Measurements from ENCODE around the gene FAAP20.

FAAP20 gene

DNA sequence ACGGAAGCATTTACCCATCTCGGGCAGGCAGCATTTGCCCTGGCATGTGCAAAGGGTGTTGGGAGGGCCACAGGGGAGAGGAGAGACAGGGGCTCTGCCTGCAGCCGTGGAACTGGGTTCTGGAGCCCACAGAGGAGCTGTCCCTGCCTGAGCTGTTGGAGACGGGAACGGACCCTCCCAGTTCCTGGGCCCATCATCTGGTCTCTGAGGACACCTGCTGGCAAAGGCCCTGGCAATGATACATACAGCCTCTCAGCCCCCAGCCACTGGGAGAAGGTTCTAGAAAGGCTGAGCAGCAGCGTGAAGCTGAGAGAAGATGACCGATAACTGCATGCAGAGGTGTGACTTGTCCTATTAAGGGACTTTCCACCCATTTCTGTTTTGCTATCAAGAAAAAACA lies 31.4 kb downstream of the FAAP20 start:
- no peak overlapping the region for H3K4me3 ChIP-seq (ENCODE audit: low read depth, low read length)
- TF ChIP-seq, protein P1, sequence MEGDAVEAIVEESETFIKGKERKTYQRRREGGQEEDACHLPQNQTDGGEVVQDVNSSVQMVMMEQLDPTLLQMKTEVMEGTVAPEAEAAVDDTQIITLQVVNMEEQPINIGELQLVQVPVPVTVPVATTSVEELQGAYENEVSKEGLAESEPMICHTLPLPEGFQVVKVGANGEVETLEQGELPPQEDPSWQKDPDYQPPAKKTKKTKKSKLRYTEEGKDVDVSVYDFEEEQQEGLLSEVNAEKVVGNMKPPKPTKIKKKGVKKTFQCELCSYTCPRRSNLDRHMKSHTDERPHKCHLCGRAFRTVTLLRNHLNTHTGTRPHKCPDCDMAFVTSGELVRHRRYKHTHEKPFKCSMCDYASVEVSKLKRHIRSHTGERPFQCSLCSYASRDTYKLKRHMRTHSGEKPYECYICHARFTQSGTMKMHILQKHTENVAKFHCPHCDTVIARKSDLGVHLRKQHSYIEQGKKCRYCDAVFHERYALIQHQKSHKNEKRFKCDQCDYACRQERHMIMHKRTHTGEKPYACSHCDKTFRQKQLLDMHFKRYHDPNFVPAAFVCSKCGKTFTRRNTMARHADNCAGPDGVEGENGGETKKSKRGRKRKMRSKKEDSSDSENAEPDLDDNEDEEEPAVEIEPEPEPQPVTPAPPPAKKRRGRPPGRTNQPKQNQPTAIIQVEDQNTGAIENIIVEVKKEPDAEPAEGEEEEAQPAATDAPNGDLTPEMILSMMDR (IDR thresholded peaks at IDR 0.05; ENCODE audit: low read depth, low read length, missing control alignments): no peak
- no peak for DNase-seq (ENCODE audit: low read depth)

DNA sequence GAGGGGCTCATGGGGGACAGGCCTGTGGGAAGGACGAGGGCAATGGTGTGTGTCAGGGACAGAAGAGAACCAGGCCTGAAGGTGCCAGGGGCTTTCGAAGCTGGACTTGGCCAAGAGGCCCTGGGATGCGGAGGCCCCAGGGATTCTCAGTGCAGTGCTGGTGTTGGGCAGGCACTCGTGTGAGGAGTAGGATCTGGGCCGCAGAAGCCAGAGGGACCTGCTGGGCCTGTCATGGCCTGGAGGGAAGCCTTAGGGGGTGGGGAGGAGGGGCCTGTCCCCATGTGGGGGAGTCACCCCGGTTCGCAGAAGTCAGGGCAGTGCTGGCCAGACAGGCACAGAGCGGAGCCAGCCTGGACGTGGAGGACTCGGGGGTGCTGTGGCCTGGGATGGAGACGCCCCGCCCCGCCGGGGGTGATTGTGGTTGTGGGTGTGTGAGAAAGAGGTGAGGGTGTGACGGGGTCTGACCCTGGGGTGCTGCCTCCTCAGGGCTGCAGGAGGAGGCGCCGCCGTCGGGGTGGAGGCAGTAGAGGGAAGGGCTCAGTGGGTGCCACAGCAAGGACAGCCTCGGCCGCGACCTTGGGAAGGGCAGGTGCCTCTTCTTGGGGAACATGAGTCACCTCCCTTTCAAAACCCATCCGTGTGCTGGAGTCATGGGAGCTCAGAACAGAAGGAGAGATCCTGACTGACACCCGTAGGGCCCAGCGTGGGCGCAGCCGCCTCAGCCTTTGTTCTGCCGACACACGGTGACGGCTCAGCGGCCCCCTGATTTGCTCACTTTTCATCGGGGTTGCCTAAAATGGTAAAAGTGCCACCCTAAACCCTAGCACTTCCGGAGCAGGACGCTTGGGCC lies 33.9 kb downstream of the FAAP20 start:
- DNase-seq (ENCODE audit: low read depth): no peak
- H3K4me3 ChIP-seq (ENCODE audit: low read depth, low read length): no peak overlapping the region
- TF ChIP-seq, protein P1 (IDR thresholded peaks at IDR 0.05; ENCODE audit: low read depth, low read length, missing control alignments): no peak

DNA sequence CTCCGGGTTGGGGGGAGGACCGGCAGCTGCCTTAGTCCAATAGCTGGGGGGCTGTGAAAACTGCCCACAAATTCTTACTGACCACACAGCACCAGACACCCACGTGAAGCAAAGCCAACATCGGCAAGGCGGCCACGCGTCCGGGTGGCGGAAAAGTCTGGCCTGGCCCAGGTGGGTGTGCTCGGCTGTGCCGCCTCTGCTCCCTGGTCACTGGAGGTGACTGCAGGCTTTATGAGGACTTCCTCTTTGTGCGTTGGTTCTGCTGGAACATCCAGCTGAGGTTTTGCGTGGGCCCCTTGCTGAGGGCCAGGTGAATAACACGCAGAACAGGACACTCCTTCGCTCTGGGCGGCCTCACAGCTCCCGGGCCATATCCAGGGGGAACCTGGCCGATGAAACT lies 35.4 kb downstream of the FAAP20 start:
- H3K4me3 ChIP-seq (ENCODE audit: low read depth, low read length): no peak overlapping the region
- no peak for DNase-seq (ENCODE audit: low read depth)
- TF ChIP-seq, protein P1 (IDR thresholded peaks at IDR 0.05; ENCODE audit: low read depth, low read length, missing control alignments): no peak

DNA sequence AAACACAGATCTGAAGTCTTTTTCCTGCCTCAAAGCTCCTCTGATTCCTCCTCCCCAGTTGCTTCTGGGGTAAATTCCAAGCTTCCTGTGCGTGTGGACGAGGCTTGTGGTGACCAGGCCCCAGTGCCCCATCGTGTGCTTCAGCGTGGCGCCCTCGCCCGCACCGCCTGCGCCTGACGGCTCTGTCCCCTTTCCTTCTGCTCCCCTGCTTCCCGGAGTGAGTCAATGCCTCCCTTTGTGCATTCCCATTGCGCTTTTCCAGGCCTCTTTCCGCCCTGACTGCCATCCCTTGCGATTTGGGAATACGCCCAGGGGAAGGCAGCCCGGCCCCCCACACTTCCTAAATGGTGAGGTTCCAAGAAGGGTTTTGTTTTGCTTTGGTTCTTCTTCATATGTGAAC lies 36.3 kb downstream of the FAAP20 start:
- TF ChIP-seq, protein P1 (IDR thresholded peaks at IDR 0.05; ENCODE audit: low read depth, low read length, missing control alignments): no peak
- no peak overlapping the region for H3K4me3 ChIP-seq (ENCODE audit: low read depth, low read length)
- DNase-seq (ENCODE audit: low read depth): no peak

DNA sequence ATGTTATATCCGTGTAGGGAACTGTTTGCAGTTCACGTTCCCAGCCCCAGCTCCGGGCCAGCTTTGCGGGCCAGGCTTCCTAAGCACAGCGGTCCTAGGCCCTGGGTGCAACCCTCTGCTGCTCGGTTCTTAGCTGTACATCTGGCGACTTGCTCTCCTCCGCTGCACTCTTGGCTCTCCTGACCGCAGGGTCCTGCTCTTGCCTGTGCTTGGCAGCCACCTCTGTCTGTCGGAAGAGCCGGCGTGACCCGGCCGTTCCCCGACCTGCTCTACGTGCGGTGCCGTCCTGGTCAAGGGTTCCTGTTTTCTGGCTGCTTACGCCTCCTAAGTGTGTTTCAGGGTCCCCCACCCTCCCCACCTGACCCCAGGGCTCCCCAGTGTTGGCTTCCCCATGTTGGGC lies 36.7 kb downstream of the FAAP20 start:
- no peak overlapping the region for H3K4me3 ChIP-seq (ENCODE audit: low read depth, low read length)
- TF ChIP-seq, protein P1 (IDR thresholded peaks at IDR 0.05; ENCODE audit: low read depth, low read length, missing control alignments): no peak
- no peak for DNase-seq (ENCODE audit: low read depth)

DNA sequence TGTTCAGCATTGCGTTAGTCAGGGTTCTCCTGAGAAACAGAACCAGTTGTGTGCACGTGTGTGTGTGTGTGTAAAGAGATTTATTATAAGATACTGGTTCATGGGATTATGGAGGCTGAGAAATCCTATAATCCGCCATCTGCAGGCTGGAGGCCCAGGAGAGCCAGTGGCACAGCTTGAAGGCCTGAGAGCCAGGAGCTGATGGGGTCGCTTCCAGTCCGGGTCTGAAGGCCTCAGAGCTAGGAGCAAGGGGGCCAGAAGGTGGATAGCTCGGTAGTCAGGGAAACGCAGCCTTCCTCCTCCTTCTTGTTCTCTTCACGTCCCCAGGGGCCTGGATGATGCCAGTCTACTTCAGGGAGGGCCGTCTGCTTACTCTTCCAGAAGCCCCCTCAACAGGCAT lies 37.7 kb downstream of the FAAP20 start:
- DNase-seq (ENCODE audit: low read depth): no peak
- H3K4me3 ChIP-seq (ENCODE audit: low read depth, low read length): no peak overlapping the region
- TF ChIP-seq, protein P1 (IDR thresholded peaks at IDR 0.05; ENCODE audit: low read depth, low read length, missing control alignments): no peak

DNA sequence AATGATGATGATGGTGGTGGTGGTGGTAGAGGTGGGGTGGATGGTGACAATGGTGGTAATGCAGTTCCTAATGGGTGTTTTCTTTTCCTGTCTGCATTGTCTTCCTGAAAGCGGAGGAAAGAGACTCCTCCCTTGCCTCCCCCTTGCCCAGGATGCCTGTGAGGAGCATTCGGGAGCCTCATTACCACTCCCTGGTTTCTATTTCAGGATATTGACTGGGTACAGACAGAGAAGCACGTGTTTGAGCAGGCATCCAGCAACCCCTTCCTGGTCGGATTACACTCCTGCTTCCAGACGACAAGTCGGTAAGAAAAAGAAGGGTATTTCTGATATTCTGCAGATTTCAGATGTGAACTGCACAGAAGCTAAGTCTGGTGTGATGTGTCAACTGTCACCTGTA lies 38.8 kb downstream of the FAAP20 start:
- TF ChIP-seq, protein P1 (IDR thresholded peaks at IDR 0.05; ENCODE audit: low read depth, low read length, missing control alignments): no peak
- no peak for DNase-seq (ENCODE audit: low read depth)
- H3K4me3 ChIP-seq (ENCODE audit: low read depth, low read length): no peak overlapping the region

Data from GM12864 (cell line).